Testis (tissue), 3 donors: ENCODE measurements around the gene ABLIM3. TPM values are rescaled to one million over a fixed set of nuclear protein-coding genes. Genes with fewer than 3 reads are reported as not detected.

ENCODE experiments used
- DNase-seq: peaks from one replicate; pipeline ENCODE4 v3.0.0-alpha.2; 2019
- H3K27ac ChIP-seq, 2 donors: fragments of 200-600 bp; sonication (generic); one replicate each; pipeline ENCODE4 v1.5.1; 2019
- H3K27me3 ChIP-seq: fragments of 200-600 bp; sonication (generic); one replicate; pipeline ENCODE4 v1.5.1; 2019
- H3K36me3 ChIP-seq: fragments of 200-600 bp; sonication (generic); one replicate; pipeline ENCODE4 v1.5.1; 2017; ENCODE audit warnings: low read depth; ENCODE audit errors: missing control alignments
- H3K4me1 ChIP-seq: fragments of 200-600 bp; sonication (generic); one replicate; pipeline ENCODE4 v1.5.1; 2019
- H3K4me3 ChIP-seq, 2 donors: fragments of 200-600 bp; sonication (generic); one replicate each; pipeline ENCODE4 v1.5.1; 2017 to 2019
- H3K9me3 ChIP-seq: fragments of 200-600 bp; sonication (generic); one replicate; pipeline ENCODE4 v1.5.1; 2017
- POLR2A ChIP-seq: fragments of 450-650 bp; IDR thresholded peaks from one replicate; pipeline ENCODE4 v1.6.1; 2017; ENCODE audit warnings: antibody characterized with exemption, mild to moderate bottlenecking, moderate library complexity
- WGBS, 2 donors: methylation state at CpG; one replicate each; pipeline ENCODE4 v1.1.5; 2018; 5-methylcytosine and 5-hydroxymethylcytosine counted together
- intact Hi-C: fragments of 100-400 bp; cut with DNase I; formaldehyde crosslinking; loops from one replicate; pipeline ENCODE4 v1.15.1; 2023; ENCODE audit warnings: low total_unique reads
- polyA plus RNA-seq: library from polyadenylated mRNA; stranded (reverse); fragments of 350-450 nt; fragmentation: Illumina TruSeq; extraction: RNeasy Lipid Tissue Mini Kit (QIAGEN cat#74804); gene quantifications from one replicate; pipeline ENCODE4 v1.2.3, GENCODE V29; 2014; ENCODE audit warnings: low read depth, low replicate concordance; ENCODE audit not compliant: insufficient read depth
- total RNA-seq, 2 donors: library from RNA; depleted of rRNA; stranded (reverse); fragments of >200 nt; gene quantifications; one replicate each; pipeline ENCODE4 v1.2.3, GENCODE V29; 2016
- TF ChIP-seq, protein P1 (sequence below), 3 experiments: fragments of 450-650 bp in 2 of 3; fragments of 200-600 bp in 1 of 3; sonication (generic) in 1 of 3; IDR thresholded peaks; one replicate each; pipeline ENCODE4 v1.5.1; 2016 to 2019; ENCODE audit warnings: antibody characterized with exemption in 3 of 3, mild to moderate bottlenecking in 2 of 3, moderate library complexity in 1 of 3

ABLIM3 gene
- total and polyA plus RNA-seq, 3 donors from 2014 or later, result 5.6 to 8.9 (median 7.6) TPM

DNA sequence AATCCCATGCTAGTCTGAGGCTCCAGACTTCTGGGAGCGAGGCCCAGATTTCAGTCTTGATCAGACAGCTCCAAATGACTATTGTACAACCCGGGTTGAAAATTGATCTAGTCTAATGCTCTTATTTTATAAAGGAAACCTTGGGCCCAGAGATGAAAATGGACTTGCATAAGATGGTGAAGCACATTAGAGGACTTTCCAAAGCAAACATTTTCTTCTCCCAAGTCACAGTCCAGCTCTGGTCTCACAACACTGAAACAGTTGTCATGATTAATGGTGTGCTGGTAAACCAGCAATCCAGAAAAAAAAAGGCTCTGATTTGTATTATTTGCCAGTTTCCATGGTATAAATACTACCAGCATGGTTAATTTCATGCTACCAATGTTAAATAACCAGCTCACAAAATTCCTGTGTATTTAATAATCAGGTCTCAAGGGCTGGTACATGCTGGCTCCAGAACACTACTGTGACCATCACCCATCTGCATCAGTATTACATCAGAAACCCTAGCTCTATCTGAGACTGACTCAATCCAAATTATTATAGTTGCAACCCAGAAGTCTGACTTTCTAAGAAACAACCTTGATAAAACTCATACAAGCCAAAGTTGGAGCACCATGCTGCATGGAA lies 32.5 kb upstream of the ABLIM3 start:
- Histone ChIP-seq H3K4me1 (no peaks in the 10 kb centered on the region), H3K9me3 (no peaks in the 10 kb centered on the region), H3K27me3 (no peaks in the 10 kb centered on the region), H3K27ac (no peak overlapping the region), H3K4me3 (no peak overlapping the region), H3K36me3 (no peaks in the 10 kb centered on the region)
- intact Hi-C loops, result no loop called here
- DNase-seq, result no peak
- WGBS, 2 donors, result 89% methylated on average over 2 of the region's 2 CpGs
- no peak for TF ChIP-seq POLR2A
- TF ChIP-seq, protein P1, sequence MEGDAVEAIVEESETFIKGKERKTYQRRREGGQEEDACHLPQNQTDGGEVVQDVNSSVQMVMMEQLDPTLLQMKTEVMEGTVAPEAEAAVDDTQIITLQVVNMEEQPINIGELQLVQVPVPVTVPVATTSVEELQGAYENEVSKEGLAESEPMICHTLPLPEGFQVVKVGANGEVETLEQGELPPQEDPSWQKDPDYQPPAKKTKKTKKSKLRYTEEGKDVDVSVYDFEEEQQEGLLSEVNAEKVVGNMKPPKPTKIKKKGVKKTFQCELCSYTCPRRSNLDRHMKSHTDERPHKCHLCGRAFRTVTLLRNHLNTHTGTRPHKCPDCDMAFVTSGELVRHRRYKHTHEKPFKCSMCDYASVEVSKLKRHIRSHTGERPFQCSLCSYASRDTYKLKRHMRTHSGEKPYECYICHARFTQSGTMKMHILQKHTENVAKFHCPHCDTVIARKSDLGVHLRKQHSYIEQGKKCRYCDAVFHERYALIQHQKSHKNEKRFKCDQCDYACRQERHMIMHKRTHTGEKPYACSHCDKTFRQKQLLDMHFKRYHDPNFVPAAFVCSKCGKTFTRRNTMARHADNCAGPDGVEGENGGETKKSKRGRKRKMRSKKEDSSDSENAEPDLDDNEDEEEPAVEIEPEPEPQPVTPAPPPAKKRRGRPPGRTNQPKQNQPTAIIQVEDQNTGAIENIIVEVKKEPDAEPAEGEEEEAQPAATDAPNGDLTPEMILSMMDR (IDR thresholded peaks at IDR 0.05), result no peak

DNA sequence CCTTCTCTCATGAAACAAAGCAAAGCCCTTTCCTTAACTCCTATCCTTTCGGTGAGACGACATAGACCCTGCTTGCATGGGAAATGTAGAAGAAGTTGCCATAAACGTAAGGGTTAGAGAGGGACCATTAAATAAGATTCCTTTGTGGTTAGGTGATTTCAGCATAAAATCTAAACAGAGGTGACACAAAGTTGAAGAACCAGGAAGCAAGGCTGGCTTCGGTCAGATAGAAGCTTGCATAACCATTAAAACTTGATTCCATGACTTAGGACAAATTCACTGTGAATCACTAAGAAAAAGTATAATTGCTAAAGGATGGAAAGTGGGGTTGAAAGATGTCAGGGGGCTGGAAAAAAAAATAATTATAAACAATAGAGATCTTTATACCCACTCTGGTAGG lies 30.9 kb upstream of the ABLIM3 start:
- no peak overlapping the region for H3K27ac ChIP-seq
- intact Hi-C loops, result loop anchor here (10.0 kb wide), 1 partner anchor 76 kb away; no protein-coding TSS in a partner anchor
- no peak overlapping the region for H3K4me3 ChIP-seq
- no peaks in the 10 kb centered on the region for H3K9me3 ChIP-seq
- no peaks in the 10 kb centered on the region for H3K36me3 ChIP-seq
- WGBS, 2 donors, result 90 to 92% methylated on average over 4 of the region's 4 CpGs
- no peak for DNase-seq
- H3K27me3 ChIP-seq, result no peaks in the 10 kb centered on the region
- TF ChIP-seq POLR2A, result no peak
- TF ChIP-seq, protein P1 (IDR thresholded peaks at IDR 0.05), result no peak
- H3K4me1 ChIP-seq, result no peaks in the 10 kb centered on the region

GRCh38 chr5:149113669-149114068 lies 27.6 kb upstream of the ABLIM3 start:
- H3K27me3 ChIP-seq, result no peaks in the 10 kb centered on the region
- H3K27ac ChIP-seq, result no peak overlapping the region
- no peaks in the 10 kb centered on the region for H3K9me3 ChIP-seq
- DNase-seq, result no peak
- no peak overlapping the region for H3K4me3 ChIP-seq
- WGBS, 2 donors, result 88 to 91% methylated on average over 2 of the region's 2 CpGs
- H3K4me1 ChIP-seq, result no peaks in the 10 kb centered on the region
- intact Hi-C loops, result loop anchor here (10.0 kb wide), 1 partner anchor 79 kb away; no protein-coding TSS in a partner anchor
- TF ChIP-seq, protein P1 (IDR thresholded peaks at IDR 0.05), result no peak
- TF ChIP-seq POLR2A, result no peak
- H3K36me3 ChIP-seq, result no peaks in the 10 kb centered on the region

GRCh38 chr5:149114403-149115312 lies 26.6 kb upstream of the ABLIM3 start:
- intact Hi-C loops, result loop anchor here (10.0 kb wide), 1 partner anchor 80 kb away; no protein-coding TSS in a partner anchor
- Histone ChIP-seq H3K36me3 (no peaks in the 10 kb centered on the region), H3K27ac (no peak overlapping the region), H3K27me3 (no peaks in the 10 kb centered on the region), H3K4me1 (no peaks in the 10 kb centered on the region), H3K9me3 (no peaks in the 10 kb centered on the region), H3K4me3 (no peak overlapping the region)
- WGBS, 2 donors, result 47 to 58% methylated on average over 7 of the region's 7 CpGs
- TF ChIP-seq, protein P1 (IDR thresholded peaks at IDR 0.05), result peak in 2 of 3 experiments; percentile 48 to 57
- TF ChIP-seq POLR2A, result no peak
- peak; percentile 79 for DNase-seq
